BLaER1 treated with 17β-estradiol and CSF1 and Interleukin-3, amounts not matched to agents 10 nM and 100 nM (cell line): ENCODE data around the gene SLC23A2.

ENCODE experiments used
- H3K27ac ChIP-seq, 11 experiments: shearing (Covaris generic); formaldehyde crosslinking; 2 replicates each; pipeline ENCODE4 v1.8.1; 2022
- H3K27me3 ChIP-seq, 11 experiments: shearing (Covaris generic); formaldehyde crosslinking; 2 replicates each; pipeline ENCODE4 v1.8.1; 2022
- H3K36me3 ChIP-seq, 11 experiments: shearing (Covaris generic); formaldehyde crosslinking; 2 replicates each; pipeline ENCODE4 v1.8.1; 2022
- H3K4me1 ChIP-seq, 10 experiments: shearing (Covaris generic); formaldehyde crosslinking; 2 replicates each; pipeline ENCODE4 v1.8.1; 2022
- H3K4me2 ChIP-seq, 11 experiments: shearing (Covaris generic); formaldehyde crosslinking; 2 replicates each; pipeline ENCODE4 v1.8.1; 2022
- H3K4me3 ChIP-seq, 10 experiments: shearing (Covaris generic); formaldehyde crosslinking; 2 replicates each; pipeline ENCODE4 v1.8.1; 2022
- H3K9ac ChIP-seq, 11 experiments: shearing (Covaris generic); formaldehyde crosslinking; 2 replicates each; pipeline ENCODE4 v1.8.1; 2022
- H3K9me3 ChIP-seq, 11 experiments: shearing (Covaris generic); formaldehyde crosslinking; replicated peaks in 1 of 11; 2 replicates each; pipeline ENCODE4 v1.8.1; 2022
- H4K20me1 ChIP-seq, 11 experiments: shearing (Covaris generic); formaldehyde crosslinking; 2 replicates each; pipeline ENCODE4 v1.8.1; 2022
- Cebpa-rat ChIP-seq, 11 experiments: shearing (Covaris generic); IDR thresholded peaks; 2 replicates each; pipeline ENCODE4 v1.8.1; 2022

SLC23A2 gene

GRCh38 chr20:4898282-4899244, 102.7 kb downstream of the SLC23A2 start:
- TF ChIP-seq Cebpa-rat (IDR thresholded peaks at IDR 0.05): no peak
- Histone ChIP-seq H3K4me1 (peaks cover 64 to 86% (median 73%) of the 10 kb centered on the region in 10 experiments), H3K4me2 (peak overlapping the region; percentile 52 to 92 (median 82))

GRCh38 chr20:4897600-4897999, 103.7 kb downstream of the SLC23A2 start:
- H3K4me3 ChIP-seq: no peak overlapping the region
- H4K20me1 ChIP-seq: peaks cover 43 to 85% (median 59%) of the 10 kb centered on the region in 11 experiments; a peak in 20 of 22 replicates
- peak overlapping the region; percentile 77 to 92 (median 85) for H3K4me2 ChIP-seq
- no peak for TF ChIP-seq Cebpa-rat (IDR thresholded peaks at IDR 0.05)
- H3K9me3 ChIP-seq: no peaks in the 10 kb centered on the region
- H3K27me3 ChIP-seq: no peaks in the 10 kb centered on the region
- peak overlapping the region in 1 of 11 experiments; percentile 35; a peak in 1 of 22 replicates for H3K9ac ChIP-seq
- peaks cover 38 to 68% (median 54%) of the 10 kb centered on the region in 11 experiments for H3K36me3 ChIP-seq
- H3K27ac ChIP-seq: 0 out of 22 replicates have a peak overlapping the region, but pooled peaks of 1 of the 11 experiments have one; percentile 6
- peaks cover 67 to 92% (median 76%) of the 10 kb centered on the region in 10 experiments for H3K4me1 ChIP-seq

More at GRCh38 chr20:4898282-4899244, 102.7 kb downstream of the SLC23A2 start:
- Histone ChIP-seq H3K36me3 (peaks cover 41 to 67% (median 53%) of the 10 kb centered on the region in 11 experiments), H4K20me1 (peaks cover 42 to 90% (median 57%) of the 10 kb centered on the region in 11 experiments; a peak in 20 of 22 replicates), H3K4me3 (no peak overlapping the region), H3K27ac (peak overlapping the region in 4 of 11 experiments; percentile 4 to 21 (median 9); a peak in 3 of 22 replicates), H3K27me3 (no peaks in the 10 kb centered on the region), H3K9ac (no peak overlapping the region), H3K9me3 (no peaks in the 10 kb centered on the region)

DNA sequence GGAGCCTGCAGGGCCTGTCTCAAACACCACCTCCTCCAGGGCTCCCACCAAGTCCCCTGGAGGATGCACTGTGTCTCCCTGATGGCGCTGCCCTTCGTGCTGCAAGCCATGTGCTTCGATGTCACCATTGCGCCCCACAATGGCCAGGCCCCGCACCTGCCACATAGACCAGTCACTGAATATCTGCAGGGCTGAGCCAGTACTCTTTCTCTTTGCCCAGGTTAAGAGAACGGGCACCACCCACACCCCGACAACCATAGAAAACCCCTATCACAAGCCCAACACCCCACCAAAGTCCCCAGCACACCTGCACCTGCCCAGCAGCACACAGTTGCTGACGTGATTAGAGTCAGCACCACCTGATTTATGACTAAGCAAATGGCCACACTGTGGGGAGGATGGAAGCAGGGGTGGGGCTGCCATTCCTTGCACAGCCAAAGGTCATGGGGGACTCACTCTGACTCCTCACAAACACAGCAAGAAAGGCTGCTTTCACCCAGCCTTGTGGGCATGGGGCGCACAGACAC, 104.3 kb downstream of the SLC23A2 start:
- H3K4me2 ChIP-seq: peak overlapping the region; percentile 77 to 92 (median 85)
- TF ChIP-seq Cebpa-rat (IDR thresholded peaks at IDR 0.05): no peak
- peaks cover 38 to 68% (median 54%) of the 10 kb centered on the region in 11 experiments for H3K36me3 ChIP-seq

DNA sequence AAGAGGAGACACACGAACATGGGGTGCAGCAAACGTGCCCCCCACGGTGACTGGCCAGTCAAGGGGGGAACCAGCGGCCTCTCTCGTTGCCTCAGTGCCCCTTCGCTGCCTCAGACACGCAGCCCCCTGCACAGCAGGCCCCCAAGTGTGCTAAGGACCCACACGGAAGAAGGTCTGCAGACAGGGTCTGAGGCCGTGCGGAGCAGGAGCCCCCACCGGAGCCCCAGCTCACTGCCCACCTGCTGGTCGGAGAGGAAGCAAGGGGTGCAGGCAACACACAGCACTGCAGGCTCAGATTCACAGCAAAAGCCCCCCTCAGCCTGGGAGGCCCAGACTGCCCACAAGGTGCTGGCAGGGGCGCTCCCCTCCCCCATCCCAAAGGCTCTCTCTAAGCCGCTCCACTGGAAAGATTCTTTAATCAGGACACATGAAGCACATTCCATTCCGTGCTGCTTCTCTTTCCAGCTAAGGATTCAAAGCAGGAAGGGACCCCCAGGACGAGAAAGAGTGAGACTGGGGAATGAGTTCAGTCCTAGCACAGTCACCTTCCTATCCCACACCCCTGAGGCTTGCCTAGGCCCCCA, 105.1 kb downstream of the SLC23A2 start:
- Histone ChIP-seq H3K4me3 (peak overlapping the region in 1 of 10 experiments; percentile 5; a peak in 2 of 20 replicates), H3K4me2 (peak overlapping the region; percentile 77 to 92 (median 85)), H4K20me1 (peaks cover 43 to 76% (median 59%) of the 10 kb centered on the region in 11 experiments; a peak in 20 of 22 replicates), H3K36me3 (peaks cover 35 to 68% (median 54%) of the 10 kb centered on the region in 11 experiments), H3K27me3 (no peaks in the 10 kb centered on the region), H3K27ac (peak overlapping the region in 4 of 11 experiments; percentile 31 to 68 (median 50); a peak in 8 of 22 replicates), H3K4me1 (peaks cover 67 to 82% (median 74%) of the 10 kb centered on the region in 10 experiments), H3K9me3 (no peaks in the 10 kb centered on the region), H3K9ac (peak overlapping the region in 7 of 11 experiments; percentile 1 to 35 (median 12); a peak in 6 of 22 replicates)
- TF ChIP-seq Cebpa-rat (IDR thresholded peaks at IDR 0.05): no peak

More for the DNA sequence above, 104.3 kb downstream of the SLC23A2 start:
- no peak overlapping the region for H3K4me3 ChIP-seq
- no peaks in the 10 kb centered on the region for H3K27me3 ChIP-seq
- H3K9me3 ChIP-seq: no peaks in the 10 kb centered on the region
- peak overlapping the region in 1 of 11 experiments; percentile 35; a peak in 1 of 22 replicates for H3K9ac ChIP-seq
- peaks cover 67 to 90% (median 76%) of the 10 kb centered on the region in 10 experiments for H3K4me1 ChIP-seq
- H3K27ac ChIP-seq: no peak overlapping the region; a peak in 3 of 22 replicates
- H4K20me1 ChIP-seq: peaks cover 43 to 81% (median 59%) of the 10 kb centered on the region in 11 experiments; a peak in 20 of 22 replicates

- peak overlapping the region; percentile 3 to 58 (median 24); a peak in 16 of 22 replicates for H3K9ac ChIP-seq
Observed at GRCh38 chr20:4894981-4895381, 106.3 kb downstream of the SLC23A2 start.

DNA sequence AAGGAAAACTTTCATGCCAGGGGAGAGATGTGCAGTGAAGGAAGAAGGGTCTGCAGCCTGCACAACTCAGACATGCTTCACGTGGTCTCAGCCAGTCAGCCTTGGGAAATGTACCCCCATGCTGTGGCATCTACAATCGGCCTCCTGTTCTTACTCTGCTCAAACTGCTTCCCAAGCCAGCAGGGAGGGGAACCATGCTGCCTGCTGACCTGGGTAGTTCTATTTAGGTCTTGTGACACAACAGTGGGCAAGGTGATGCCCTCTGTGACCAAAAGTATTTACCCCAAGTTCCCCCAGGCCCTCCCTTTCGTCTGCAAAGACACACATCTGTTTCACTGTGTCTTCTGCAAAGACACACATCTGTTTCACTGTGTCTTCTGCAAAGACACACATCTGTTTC, 106.9 kb downstream of the SLC23A2 start:
- H3K4me2 ChIP-seq: peak overlapping the region; percentile 77 to 92 (median 85)

More at GRCh38 chr20:4894981-4895381, 106.3 kb downstream of the SLC23A2 start:
- peak overlapping the region in 10 of 11 experiments; percentile 6 to 68 (median 30); a peak in 16 of 22 replicates for H3K27ac ChIP-seq
- no peak for TF ChIP-seq Cebpa-rat (IDR thresholded peaks at IDR 0.05)
- no peaks in the 10 kb centered on the region for H3K27me3 ChIP-seq
- peaks cover 28 to 68% (median 54%) of the 10 kb centered on the region in 11 experiments for H3K36me3 ChIP-seq
- H3K4me3 ChIP-seq: peak overlapping the region in 3 of 10 experiments; percentile 5 to 33 (median 31); a peak in 3 of 20 replicates
- H3K4me1 ChIP-seq: peaks cover 67 to 70% (median 68%) of the 10 kb centered on the region in 10 experiments
- H3K4me2 ChIP-seq: peak overlapping the region; percentile 77 to 92 (median 85)
- H3K9me3 ChIP-seq: no peaks in the 10 kb centered on the region
- peaks cover 43 to 76% (median 58%) of the 10 kb centered on the region in 11 experiments; a peak in 20 of 22 replicates for H4K20me1 ChIP-seq

DNA sequence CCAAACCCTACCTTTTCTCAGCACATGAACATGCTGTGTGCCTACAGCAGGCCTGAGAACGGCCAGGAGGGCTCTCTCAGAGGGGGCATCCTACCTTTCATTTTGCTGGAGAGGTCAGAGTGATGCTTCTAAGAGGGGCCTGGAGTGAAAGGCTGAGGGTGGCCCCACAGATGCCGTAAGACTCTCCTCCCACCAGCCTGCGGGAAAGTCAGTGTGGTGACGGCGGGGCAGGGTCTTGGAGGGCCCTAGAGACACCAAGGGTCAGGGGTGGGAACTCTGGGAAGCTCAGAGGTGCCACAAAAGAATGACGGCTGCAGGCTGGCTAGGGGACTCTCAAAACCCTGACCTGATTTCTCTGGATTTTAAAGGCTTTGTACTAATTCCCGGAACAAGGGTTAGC, 107.6 kb downstream of the SLC23A2 start:
- peak overlapping the region in 4 of 11 experiments; percentile 3 to 50 (median 28); a peak in 3 of 22 replicates for H3K9ac ChIP-seq
- H3K4me2 ChIP-seq: peak overlapping the region; percentile 77 to 92 (median 85)
- H3K9me3 ChIP-seq: no peaks in the 10 kb centered on the region
- peak overlapping the region in 7 of 11 experiments; percentile 6 to 52 (median 30); a peak in 10 of 22 replicates for H3K27ac ChIP-seq
- no peaks in the 10 kb centered on the region for H3K27me3 ChIP-seq
- peaks cover 54 to 58% (median 55%) of the 10 kb centered on the region in 10 experiments for H3K4me1 ChIP-seq
- H3K36me3 ChIP-seq: peaks cover 28 to 68% (median 55%) of the 10 kb centered on the region in 11 experiments
- no peak for TF ChIP-seq Cebpa-rat (IDR thresholded peaks at IDR 0.05)
- H4K20me1 ChIP-seq: peaks cover 38 to 70% (median 51%) of the 10 kb centered on the region in 11 experiments; a peak in 20 of 22 replicates
- no peak overlapping the region for H3K4me3 ChIP-seq

More for the DNA sequence above, 106.9 kb downstream of the SLC23A2 start:
- H3K27me3 ChIP-seq: no peaks in the 10 kb centered on the region
- no peaks in the 10 kb centered on the region for H3K9me3 ChIP-seq
- H3K4me3 ChIP-seq: peak overlapping the region in 2 of 10 experiments; percentile 31 to 33; a peak in 3 of 20 replicates
- H3K9ac ChIP-seq: peak overlapping the region in 10 of 11 experiments; percentile 3 to 58 (median 22); a peak in 13 of 22 replicates
- H3K36me3 ChIP-seq: peaks cover 27 to 68% (median 54%) of the 10 kb centered on the region in 11 experiments
- peaks cover 61 to 65% (median 62%) of the 10 kb centered on the region in 10 experiments for H3K4me1 ChIP-seq
- TF ChIP-seq Cebpa-rat (IDR thresholded peaks at IDR 0.05): no peak
- H4K20me1 ChIP-seq: peaks cover 43 to 74% (median 57%) of the 10 kb centered on the region in 11 experiments; a peak in 20 of 22 replicates
- peak overlapping the region in 10 of 11 experiments; percentile 6 to 52 (median 30); a peak in 16 of 22 replicates for H3K27ac ChIP-seq

DNA sequence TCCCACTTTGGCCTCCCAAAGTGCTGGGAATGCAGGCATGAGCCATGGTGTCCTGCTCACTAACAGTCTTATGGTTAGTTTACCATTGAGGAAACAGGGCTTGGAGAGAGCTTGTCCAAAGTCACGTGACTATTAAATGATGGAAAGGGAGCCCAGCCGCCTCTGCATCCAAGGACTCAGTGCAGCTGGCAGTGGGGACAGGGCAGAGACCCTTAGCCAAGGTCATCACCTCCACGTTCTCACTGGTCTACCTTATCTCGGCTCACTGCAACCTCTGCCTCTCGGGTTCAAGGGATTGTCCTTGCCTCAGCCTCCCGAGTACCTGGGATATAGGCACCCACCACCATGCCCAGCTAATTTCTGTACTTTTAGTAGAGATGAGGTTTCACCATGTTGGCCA, 109.3 kb downstream of the SLC23A2 start:
- H4K20me1 ChIP-seq: peaks cover 24 to 68% (median 46%) of the 10 kb centered on the region in 11 experiments; a peak in 20 of 22 replicates
- no peak overlapping the region for H3K27ac ChIP-seq
- no peak overlapping the region for H3K4me3 ChIP-seq
- peaks cover 44 to 70% (median 66%) of the 10 kb centered on the region in 11 experiments for H3K36me3 ChIP-seq
- H3K9ac ChIP-seq: no peak overlapping the region
- H3K27me3 ChIP-seq: no peaks in the 10 kb centered on the region
- H3K9me3 ChIP-seq: no peaks in the 10 kb centered on the region
- peaks cover 37 to 46% (median 40%) of the 10 kb centered on the region in 10 experiments for H3K4me1 ChIP-seq
- TF ChIP-seq Cebpa-rat (IDR thresholded peaks at IDR 0.05): no peak
- H3K4me2 ChIP-seq: no peak overlapping the region
